OCI-LY1 (cell line): ENCODE measurements around the gene BPIFB2.

Source experiments
- CTCF ChIP-seq: fragments of 200-600 bp; sonication (generic), shearing (Covaris generic); IDR thresholded peaks from 2 replicates; pipeline ENCODE4 v1.5.1; 2017; ENCODE audit warnings: mild to moderate bottlenecking, antibody characterized with exemption, low read length, moderate library complexity, mixed read lengths
- EZH2 ChIP-seq: fragments of 200-600 bp; sonication (generic), shearing (Covaris generic); IDR thresholded peaks from 2 replicates; pipeline ENCODE4 v1.8.0; 2017; ENCODE audit warnings: borderline replicate concordance, mixed run types, mild to moderate bottlenecking, antibody characterized with exemption, low read length, moderate library complexity, mixed read lengths

- no peak for TF ChIP-seq CTCF
- TF ChIP-seq EZH2, result no peak
Measured at GRCh38 chr20:33034901-33035492, 27.5 kb downstream of the BPIFB2 start.
